Dedifferentiated amniotic fluid mesenchymal stem cell (primary cell): Measurements from ENCODE around the gene KCNQ2.

Experiments
- DNase-seq: peaks from one replicate; pipeline ENCODE4 v3.0.0-alpha.2; 2016; ENCODE audit errors: extremely low spot score

Gene KCNQ2

GRCh38 chr20:63403403-63404105 is 68.9 kb downstream of the KCNQ2 start:
- DNase-seq = no peak

- no peak for DNase-seq
These were observed 69.6 kb downstream of the KCNQ2 start for GRCh38 chr20:63402860-63403220.

- no peak for DNase-seq
These were observed 70.1 kb downstream of the KCNQ2 start for GRCh38 chr20:63402181-63402859.

GRCh38 chr20:63401384-63402110 is 70.9 kb downstream of the KCNQ2 start:
- DNase-seq = no peak

GRCh38 chr20:63400486-63401210 is 71.8 kb downstream of the KCNQ2 start:
- no peak for DNase-seq

GRCh38 chr20:63399596-63400375 is 72.7 kb downstream of the KCNQ2 start:
- DNase-seq = no peak

- no peak for DNase-seq
These were observed 73.5 kb downstream of the KCNQ2 start for GRCh38 chr20:63398744-63399514.

- no peak for DNase-seq
These were observed 74.5 kb downstream of the KCNQ2 start for GRCh38 chr20:63397946-63398450.

- no peak for DNase-seq
These were observed 75.2 kb downstream of the KCNQ2 start for GRCh38 chr20:63397155-63397843.

- DNase-seq = no peak
These were observed 76.2 kb downstream of the KCNQ2 start for GRCh38 chr20:63396300-63396699.

- DNase-seq = no peak
These were observed 76.7 kb downstream of the KCNQ2 start for GRCh38 chr20:63395723-63396122.

- DNase-seq = no peak
These were observed 77.5 kb downstream of the KCNQ2 start for GRCh38 chr20:63394920-63395455.

GRCh38 chr20:63394069-63394919 is 78.2 kb downstream of the KCNQ2 start:
- no peak for DNase-seq

GRCh38 chr20:63393566-63393965 is 78.9 kb downstream of the KCNQ2 start:
- no peak for DNase-seq

- no peak for DNase-seq
These were observed 79.7 kb downstream of the KCNQ2 start for GRCh38 chr20:63392465-63393365.

GRCh38 chr20:63387917-63388316 is 84.5 kb downstream of the KCNQ2 start:
- no peak for DNase-seq

GRCh38 chr20:63387393-63387792 is 85.1 kb downstream of the KCNQ2 start:
- DNase-seq = no peak

- DNase-seq = no peak
These were observed 86.0 kb downstream of the KCNQ2 start for GRCh38 chr20:63386491-63386890.
